HUES48 (cell line): Measurements from ENCODE around the gene PLEKHA4.
A peak's percentile ranks its signal among the peaks of the same experiment; 100 is the strongest.
"Not testable (repeated sequence)": the region's sequence is repeated elsewhere in the genome, so short reads cannot be mapped to it uniquely, and the experiment has no call there.

ENCODE experiments used
- H3K27ac ChIP-seq: one replicate; pipeline ENCODE4 v1.7.0; 2013; ENCODE audit warnings: low read depth, low read length, inconsistent platforms
- H3K27me3 ChIP-seq: 2 replicates; pipeline ENCODE4 v1.6.1; 2013; ENCODE audit warnings: mild to moderate bottlenecking, low read length; ENCODE audit not compliant: control insufficient read depth, insufficient read depth
- H3K36me3 ChIP-seq: 2 replicates; pipeline ENCODE4 v1.6.1; 2013; ENCODE audit warnings: low read length; ENCODE audit not compliant: control insufficient read depth, insufficient read depth
- H3K4me1 ChIP-seq: 2 replicates; pipeline ENCODE4 v1.6.1; 2013; ENCODE audit warnings: mild to moderate bottlenecking, low read length; ENCODE audit not compliant: control insufficient read depth, insufficient read depth
- H3K4me3 ChIP-seq: 2 replicates; pipeline ENCODE4 v1.5.1; 2013; ENCODE audit warnings: mild to moderate bottlenecking, low read depth, low read length
- H3K9ac ChIP-seq: 2 replicates; pipeline ENCODE4 v1.6.1; 2013; ENCODE audit warnings: mild to moderate bottlenecking, low read depth, low read length, moderate library complexity
- H3K9me3 ChIP-seq: 2 replicates; pipeline ENCODE4 v1.6.1; 2013; ENCODE audit warnings: low read length; ENCODE audit not compliant: control insufficient read depth, insufficient read depth

The PLEKHA4 gene, protein sequence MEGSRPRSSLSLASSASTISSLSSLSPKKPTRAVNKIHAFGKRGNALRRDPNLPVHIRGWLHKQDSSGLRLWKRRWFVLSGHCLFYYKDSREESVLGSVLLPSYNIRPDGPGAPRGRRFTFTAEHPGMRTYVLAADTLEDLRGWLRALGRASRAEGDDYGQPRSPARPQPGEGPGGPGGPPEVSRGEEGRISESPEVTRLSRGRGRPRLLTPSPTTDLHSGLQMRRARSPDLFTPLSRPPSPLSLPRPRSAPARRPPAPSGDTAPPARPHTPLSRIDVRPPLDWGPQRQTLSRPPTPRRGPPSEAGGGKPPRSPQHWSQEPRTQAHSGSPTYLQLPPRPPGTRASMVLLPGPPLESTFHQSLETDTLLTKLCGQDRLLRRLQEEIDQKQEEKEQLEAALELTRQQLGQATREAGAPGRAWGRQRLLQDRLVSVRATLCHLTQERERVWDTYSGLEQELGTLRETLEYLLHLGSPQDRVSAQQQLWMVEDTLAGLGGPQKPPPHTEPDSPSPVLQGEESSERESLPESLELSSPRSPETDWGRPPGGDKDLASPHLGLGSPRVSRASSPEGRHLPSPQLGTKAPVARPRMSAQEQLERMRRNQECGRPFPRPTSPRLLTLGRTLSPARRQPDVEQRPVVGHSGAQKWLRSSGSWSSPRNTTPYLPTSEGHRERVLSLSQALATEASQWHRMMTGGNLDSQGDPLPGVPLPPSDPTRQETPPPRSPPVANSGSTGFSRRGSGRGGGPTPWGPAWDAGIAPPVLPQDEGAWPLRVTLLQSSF

DNA sequence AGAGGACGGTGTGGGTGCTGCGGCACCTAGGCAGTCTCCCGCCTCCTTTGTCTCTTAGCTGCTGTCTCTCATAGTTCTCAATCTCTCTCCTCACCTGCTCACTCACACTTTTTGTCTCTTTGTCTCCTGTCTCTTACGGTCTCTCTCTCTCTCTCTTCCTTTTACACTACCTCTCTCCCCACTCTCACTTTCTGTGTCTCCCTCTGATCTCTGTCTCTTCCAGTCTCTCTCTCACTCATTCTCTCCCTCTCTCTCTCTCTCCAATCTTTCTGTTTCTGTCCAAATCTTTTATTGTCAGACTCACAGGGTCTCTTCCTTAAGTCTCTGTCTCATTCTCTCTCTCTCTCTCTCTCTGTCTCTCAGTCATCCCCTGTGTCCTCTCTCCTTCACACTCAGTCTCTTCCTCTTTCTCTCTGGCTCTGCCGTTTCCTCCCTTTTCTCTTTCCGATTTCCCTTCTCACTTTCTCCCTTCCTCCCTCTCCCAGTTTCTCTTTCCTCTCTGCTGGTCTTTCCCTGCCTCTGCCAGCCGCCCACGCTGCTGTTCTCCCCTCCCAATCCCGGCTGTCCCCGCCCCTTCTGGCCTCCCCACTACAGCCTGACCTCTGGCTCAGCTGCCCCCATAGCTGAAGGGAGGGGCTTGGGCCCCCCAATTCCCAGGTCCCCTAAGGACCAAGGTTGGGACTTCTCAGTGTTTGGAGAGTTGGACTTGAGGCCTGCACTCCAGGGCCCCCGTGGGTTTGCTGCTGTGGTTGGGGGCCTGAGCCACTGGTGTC is at the start of gene PLEKHA4:
TSS of gene PLEKHA4 (minus strand) at position 504 of the 773 bp plus-strand sequence. CDS start 997 bp downstream, outside the sequence.
- H3K36me3 ChIP-seq = peaks cover 2% of the 10 kb centered on the region
- no peak within 1 kb of the TSS for H3K9ac ChIP-seq
- peak within 1 kb of the TSS; percentile 30 for H3K27ac ChIP-seq
- H3K4me3 ChIP-seq = peak within 1 kb of the TSS; percentile 1
- H3K4me1 ChIP-seq = peaks cover 14% of the 10 kb centered on the region
- no peaks in the 10 kb centered on the region for H3K9me3 ChIP-seq
- H3K27me3 ChIP-seq = no peaks in the 10 kb centered on the region

DNA sequence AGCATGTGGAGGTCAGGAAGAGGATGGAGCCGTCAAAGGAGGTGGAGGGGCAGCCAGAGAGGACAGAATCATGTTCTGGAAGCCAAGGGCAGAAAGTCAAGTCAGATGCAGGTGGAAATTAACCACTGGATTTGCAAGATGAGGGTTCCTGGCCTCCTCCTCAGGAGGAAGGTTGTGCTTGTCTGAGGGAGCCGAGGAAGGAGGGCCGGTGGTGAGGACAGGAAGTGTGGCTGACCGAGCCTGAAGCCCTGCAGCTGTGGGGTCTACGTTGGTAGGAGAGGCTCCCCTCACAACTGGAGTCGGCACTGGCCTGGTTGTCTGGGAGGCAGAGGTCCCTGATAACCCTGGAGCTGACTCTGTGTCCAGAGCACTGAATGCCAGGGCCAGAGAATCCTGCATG is 49.7 kb upstream of the PLEKHA4 start:
- no peak overlapping the region for H3K27ac ChIP-seq

DNA sequence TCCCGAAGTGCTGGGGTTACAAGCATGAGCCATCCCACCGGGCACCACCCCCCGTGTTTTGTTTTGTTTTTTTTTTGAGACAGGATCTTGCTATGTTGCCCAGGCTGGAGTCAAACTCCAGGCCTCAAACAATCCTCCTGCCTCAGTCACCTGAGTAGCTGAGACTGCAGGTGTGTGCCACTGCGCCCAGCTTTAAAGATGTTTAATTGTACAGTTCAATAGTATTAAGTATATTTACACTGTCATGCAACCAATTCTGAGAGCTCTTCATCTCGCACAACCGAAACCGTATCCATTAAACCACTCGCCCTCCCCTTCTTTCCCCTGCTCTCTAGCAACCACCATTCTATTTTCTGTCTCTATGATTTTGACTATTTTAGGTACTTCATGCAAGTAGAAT is 47.3 kb upstream of the PLEKHA4 start:
- Histone ChIP-seq H3K4me3 (no peak overlapping the region), H3K27me3 (no peaks in the 10 kb centered on the region), H3K36me3 (peaks cover 70% of the 10 kb centered on the region), H3K27ac (no peak overlapping the region), H3K9ac (no peak overlapping the region), H3K9me3 (no peaks in the 10 kb centered on the region), H3K4me1 (no peaks in the 10 kb centered on the region)

More for the DNA sequence above, 49.7 kb upstream of the PLEKHA4 start:
- Histone ChIP-seq H3K36me3 (peaks cover 66% of the 10 kb centered on the region), H3K4me1 (no peaks in the 10 kb centered on the region), H3K27me3 (no peaks in the 10 kb centered on the region), H3K9ac (no peak overlapping the region), H3K4me3 (no peak overlapping the region), H3K9me3 (no peaks in the 10 kb centered on the region)

DNA sequence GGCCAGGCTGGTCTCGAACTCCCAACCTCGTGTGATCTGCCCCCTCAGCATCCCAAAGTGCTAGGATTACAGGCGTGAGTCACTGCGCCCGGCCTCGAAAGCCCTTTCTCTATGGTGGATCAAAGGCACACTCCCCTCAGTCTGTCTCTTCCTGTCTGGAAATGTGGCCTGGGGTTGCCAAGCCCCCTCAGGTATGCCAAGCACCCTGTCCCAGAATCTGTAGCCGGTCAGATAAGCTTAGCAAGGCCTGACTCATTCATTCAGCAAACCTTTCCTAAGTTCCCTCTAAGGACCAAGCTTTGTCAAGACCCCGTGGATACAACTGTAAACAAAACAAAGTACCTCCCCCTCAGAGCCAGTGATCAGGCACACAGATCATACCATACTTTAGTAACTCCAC is 45.8 kb upstream of the PLEKHA4 start:
- no peaks in the 10 kb centered on the region for H3K9me3 ChIP-seq
- no peak overlapping the region for H3K9ac ChIP-seq
- H3K4me1 ChIP-seq = no peaks in the 10 kb centered on the region
- H3K27me3 ChIP-seq = no peaks in the 10 kb centered on the region
- H3K36me3 ChIP-seq = peaks cover 72% of the 10 kb centered on the region
- H3K4me3 ChIP-seq = no peak overlapping the region
- no peak overlapping the region for H3K27ac ChIP-seq

DNA sequence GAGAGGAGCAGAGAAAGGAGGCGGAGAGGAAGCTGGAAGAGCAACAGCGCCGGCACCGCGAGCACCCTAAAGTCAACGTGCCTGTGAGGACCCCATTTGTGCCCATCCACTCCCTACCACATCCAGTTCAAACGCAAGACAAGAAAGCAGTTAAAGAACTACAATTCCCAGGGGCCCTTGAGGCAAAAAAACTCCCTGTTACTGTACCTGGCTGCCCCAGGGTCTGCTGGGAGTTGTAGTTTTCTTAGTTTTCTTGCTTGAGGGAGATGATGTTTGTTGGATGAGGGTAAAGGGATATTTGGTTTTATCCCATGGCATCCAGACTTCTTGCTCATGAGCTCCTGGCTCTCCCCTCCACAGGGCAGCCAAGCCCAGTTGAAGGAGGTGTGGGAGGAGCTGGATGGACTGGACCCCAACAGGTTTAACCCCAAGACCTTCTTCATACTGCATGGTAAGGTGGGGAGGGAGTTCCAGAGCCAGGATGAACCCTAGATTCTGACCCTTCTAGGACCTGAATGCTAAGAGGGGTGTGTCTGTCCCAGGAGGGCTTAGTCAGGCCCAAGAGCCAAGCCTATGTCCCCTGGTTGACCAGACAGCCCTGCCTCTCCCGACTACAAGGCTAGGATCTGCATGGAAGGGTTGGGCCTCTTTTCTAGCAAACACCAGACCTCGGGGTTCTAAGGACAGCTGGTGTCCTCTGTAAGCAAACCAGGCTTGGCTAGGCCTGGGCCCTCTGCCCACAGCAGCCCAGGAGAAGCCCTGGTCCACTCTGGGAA is 44.9 kb upstream of the PLEKHA4 start:
- Histone ChIP-seq H3K9me3 (no peaks in the 10 kb centered on the region), H3K27ac (no peak overlapping the region), H3K36me3 (peaks cover 68% of the 10 kb centered on the region), H3K9ac (no peak overlapping the region), H3K4me3 (no peak overlapping the region), H3K27me3 (no peaks in the 10 kb centered on the region), H3K4me1 (no peaks in the 10 kb centered on the region)

DNA sequence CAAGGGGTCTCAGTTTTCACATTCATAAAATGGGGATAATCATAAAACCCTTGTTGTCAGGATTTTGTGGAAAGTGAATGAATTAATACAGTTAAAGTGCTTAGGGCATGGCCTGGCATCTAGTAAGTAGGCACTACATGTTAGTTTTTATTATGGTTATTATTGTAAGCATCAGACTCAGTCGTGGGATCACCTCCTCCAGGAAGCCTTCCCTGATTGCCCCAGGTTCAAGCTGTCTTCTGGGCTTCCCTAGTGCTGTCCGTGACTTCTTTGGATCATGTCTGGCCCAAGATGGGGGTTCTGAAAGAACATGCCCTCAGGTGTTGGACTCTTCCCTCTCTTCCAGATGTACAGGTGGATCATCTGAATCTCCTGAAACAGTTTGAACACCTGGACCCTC is 42.4 kb upstream of the PLEKHA4 start:
- Histone ChIP-seq H3K4me1 (no peaks in the 10 kb centered on the region), H3K9ac (no peak overlapping the region), H3K27me3 (no peaks in the 10 kb centered on the region), H3K27ac (no peak overlapping the region), H3K9me3 (no peaks in the 10 kb centered on the region), H3K4me3 (no peak overlapping the region), H3K36me3 (peaks cover 61% of the 10 kb centered on the region)

DNA sequence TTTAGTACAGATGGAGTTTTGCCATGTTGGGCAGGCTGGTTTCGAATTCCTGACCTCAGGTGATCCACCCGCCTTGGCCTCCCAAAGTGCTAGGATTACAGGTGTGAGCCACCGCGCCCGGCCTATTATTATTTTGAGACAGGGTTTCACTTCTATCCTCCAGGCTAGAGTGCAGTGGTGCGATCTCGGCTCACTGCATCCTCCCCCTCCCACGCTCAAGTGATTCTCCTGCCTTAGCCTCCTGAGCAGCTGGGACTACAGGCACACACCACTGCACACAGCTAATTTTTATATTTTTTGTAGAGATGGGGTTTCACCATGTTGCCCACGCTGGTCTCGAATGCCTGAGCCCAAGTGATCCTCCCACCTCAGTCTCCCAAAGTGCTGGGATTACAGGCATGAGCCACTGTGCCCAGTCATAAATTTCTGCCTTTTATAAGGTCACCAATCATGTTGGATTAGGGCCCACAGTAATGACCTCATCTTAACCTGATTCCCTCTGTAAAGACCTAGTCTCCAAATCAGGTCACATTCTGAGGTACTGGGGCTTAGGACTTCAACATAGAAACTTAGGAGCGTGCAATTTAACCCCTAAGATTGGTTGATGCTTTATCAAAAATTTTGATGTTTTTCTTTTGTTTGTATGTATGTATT is 41.1 kb upstream of the PLEKHA4 start:
- H3K27ac ChIP-seq, H3K27me3 ChIP-seq, H3K4me3 ChIP-seq, H3K4me1 ChIP-seq, H3K9me3 ChIP-seq, H3K9ac ChIP-seq: not testable (repeated sequence)
- peaks cover 65% of the 10 kb centered on the region for H3K36me3 ChIP-seq

DNA sequence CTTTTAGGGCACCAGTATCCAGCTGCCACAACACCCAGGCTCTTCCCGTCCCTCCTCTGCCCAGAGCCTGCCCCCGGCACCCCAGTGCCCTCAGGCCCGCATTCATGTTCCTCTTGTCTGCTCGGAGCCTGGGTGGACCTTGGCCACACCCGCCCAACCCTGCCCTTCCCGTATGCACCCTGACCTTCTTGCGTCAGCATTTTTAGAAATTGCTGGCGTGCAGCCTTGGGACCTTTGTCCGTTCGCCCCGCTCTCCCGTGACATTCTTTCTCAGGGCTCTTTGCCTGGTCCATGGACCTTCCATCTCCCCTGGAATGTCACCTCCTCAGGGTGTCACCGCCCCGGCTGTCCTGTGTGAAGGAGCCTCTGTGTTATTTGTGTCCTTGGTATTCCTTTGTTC is 39.3 kb upstream of the PLEKHA4 start:
- no peaks in the 10 kb centered on the region for H3K27me3 ChIP-seq
- H3K9me3 ChIP-seq = no peaks in the 10 kb centered on the region
- H3K4me3 ChIP-seq = no peak overlapping the region
- peaks cover 54% of the 10 kb centered on the region for H3K36me3 ChIP-seq
- H3K27ac ChIP-seq = no peak overlapping the region
- H3K9ac ChIP-seq = no peak overlapping the region
- H3K4me1 ChIP-seq = no peaks in the 10 kb centered on the region

DNA sequence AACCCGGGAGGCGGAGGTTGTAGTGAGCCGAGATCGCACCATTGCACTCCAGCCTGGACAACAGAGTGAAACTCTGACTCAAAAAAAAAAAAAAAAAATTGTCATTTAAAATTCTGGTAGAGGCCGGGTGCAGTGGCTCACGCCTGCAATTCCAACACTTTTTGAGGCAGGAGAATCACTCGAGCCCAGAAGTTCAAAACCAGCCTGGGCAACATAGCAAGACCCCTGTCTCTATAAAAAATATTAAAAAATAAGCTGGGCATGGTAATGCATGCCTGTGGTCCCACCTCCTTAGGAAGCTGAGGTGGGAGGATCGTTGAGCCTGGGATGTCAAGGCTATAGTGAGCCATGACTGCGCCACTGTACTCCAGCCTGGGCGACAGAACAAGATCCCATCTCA is 37.9 kb upstream of the PLEKHA4 start:
- Histone ChIP-seq H3K9ac (no peak overlapping the region), H3K4me3 (no peak overlapping the region), H3K27me3 (no peaks in the 10 kb centered on the region), H3K36me3 (peaks cover 48% of the 10 kb centered on the region), H3K9me3 (no peaks in the 10 kb centered on the region), H3K4me1 (no peaks in the 10 kb centered on the region), H3K27ac (no peak overlapping the region)

DNA sequence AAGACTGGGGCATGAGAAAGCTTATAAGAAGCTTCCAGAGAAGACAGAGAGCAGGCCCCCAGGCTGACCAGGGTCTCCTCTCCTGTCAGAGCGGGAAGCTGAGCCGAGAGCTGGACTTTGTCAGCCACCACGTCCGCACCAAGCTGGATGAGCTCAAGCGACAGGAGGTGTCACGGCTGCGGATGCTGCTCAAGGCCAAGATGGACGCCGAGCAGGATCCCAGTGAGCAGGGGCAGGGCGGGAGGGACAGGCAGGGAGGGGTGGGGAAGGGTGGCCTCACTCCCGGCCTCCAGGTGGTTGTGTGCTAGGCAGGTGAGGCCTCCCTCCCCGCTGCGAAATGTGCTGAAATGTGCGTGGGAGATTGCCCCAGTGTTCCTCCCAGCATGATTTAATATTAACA is 37.2 kb upstream of the PLEKHA4 start:
- no peaks in the 10 kb centered on the region for H3K9me3 ChIP-seq
- H3K4me3 ChIP-seq = no peak overlapping the region
- H3K9ac ChIP-seq = no peak overlapping the region
- peaks cover 42% of the 10 kb centered on the region for H3K36me3 ChIP-seq
- H3K27me3 ChIP-seq = no peaks in the 10 kb centered on the region
- no peak overlapping the region for H3K27ac ChIP-seq
- H3K4me1 ChIP-seq = peaks cover 3% of the 10 kb centered on the region; the same call in 1 of the 2 replicates
